ENCODE data around the gene GBF1.
"Not testable (repeated sequence)": the region's sequence is repeated elsewhere in the genome, so short reads cannot be mapped to it uniquely, and the experiment has no call there.

Gene GBF1

DNA sequence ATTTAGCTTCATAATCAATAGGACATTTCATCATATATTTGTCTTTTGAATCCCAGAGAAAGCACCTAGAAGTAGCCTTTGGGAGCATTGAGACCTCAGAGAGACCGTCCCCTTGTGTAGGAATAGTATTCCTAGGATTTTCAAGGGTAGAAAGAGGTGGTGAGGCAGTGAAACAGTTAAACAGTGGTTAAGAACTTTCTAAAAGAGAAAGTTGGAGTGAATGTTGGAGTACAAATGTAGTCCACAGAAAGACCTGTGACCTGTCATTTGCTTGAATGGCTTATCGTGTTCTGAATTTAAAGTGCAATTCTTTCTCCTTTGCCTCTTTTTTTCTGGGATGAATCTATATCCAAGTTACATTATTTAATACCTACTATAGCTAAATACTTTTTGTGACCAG, 30.0 kb downstream of the GBF1 start:
- DNase-seq: no peak

DNA sequence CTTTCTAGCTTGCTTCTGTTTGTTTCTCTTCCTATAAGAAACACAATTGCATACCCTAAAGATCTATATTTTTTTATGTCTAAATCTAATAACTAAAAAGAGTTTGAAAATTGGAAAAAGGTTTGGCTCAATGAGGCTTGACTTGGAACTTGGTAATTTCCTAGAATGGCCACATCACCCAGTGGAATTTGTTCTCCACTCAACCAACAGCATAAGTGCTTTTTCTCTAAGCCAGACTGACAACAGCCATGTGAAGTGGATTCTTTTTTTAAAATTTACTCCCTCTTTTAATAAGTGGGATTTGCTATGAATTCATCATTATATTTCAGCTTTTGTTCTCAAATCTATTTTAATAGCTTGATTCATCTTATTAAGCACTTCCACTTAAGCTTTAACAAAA, 33.8 kb downstream of the GBF1 start:
- no peak for DNase-seq

GRCh38 chr10:102280397-102281101, 35.2 kb downstream of the GBF1 start:
- peak; percentile 42 for DNase-seq

DNA sequence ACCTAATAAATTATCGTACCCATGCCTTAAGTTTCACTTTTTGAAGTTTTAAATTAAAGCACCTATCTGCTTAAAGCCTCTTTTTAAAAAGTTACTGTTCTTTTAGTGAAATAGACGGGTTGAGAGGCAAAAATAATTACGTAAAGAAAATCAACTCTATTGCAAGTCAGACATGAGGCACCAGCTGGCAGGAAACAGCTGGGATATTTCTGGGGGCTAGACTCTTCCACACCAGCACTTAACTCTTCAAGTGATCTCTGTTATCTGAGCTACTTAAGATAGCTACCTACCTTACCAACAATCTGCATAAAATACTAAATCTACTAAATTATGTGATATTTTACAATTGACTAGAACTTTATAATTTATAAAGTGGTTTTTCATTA, 35.8 kb downstream of the GBF1 start:
- DNase-seq: no peak

DNA sequence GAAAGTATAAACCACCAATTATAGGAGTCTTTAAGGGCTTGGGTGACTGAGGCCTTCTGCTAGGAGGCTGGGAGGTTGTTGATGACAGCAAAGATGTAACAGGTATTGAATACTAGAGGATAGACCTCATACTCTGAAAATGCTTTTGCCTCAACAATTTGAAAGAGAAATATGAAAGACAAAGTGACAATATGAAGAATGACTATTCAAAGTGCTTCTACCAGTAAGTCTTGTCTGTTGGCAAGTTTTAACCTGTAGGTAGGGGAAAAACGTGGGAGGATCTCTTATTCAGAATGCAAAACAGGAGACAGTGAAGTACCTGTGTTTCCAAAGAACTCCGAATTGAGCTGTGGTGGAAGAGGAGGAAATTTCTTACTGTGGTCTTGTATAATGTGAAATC, 38.2 kb downstream of the GBF1 start:
- DNase-seq: no peak

- DNase-seq: no peak
Measured at GRCh38 chr10:102283890-102284289, 38.6 kb downstream of the GBF1 start.

DNA sequence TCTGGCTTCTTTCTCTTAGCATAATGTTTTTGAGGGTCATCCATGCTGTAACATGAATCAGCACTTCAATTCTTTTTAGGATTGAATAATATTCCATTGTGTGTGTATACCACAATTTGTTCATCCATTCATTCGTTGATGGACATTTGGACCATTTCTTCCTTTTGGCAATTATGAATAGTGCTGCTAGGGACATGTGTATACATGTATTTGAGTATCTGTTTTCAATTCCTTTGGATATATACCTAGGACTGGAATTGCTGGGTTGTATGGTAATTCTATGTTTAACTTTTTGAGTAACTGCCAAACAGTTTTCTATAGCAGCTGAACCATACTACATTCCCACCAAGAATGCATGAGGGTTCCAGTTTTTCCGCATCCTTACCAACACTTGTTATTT, 39.2 kb downstream of the GBF1 start:
- DNase-seq: no peak

DNA sequence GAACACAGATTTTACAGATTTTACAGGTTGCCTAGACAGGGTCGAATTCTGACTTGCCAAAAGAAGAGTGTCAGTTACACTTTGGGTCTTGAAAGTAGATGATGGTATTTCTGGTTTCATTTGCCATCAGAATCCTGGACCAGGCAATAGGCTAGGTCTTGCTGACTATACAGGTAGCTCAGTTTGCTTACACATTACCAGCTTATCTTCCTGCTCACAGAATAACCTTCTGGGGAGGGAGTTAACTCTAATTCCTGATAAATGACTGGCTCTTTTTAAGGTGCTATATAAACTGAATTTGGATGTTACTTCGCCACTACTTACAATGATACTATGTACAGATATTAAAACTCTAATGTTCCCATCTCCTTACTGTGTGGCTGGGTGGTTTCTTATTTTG, 39.8 kb downstream of the GBF1 start:
- DNase-seq: no peak

DNA sequence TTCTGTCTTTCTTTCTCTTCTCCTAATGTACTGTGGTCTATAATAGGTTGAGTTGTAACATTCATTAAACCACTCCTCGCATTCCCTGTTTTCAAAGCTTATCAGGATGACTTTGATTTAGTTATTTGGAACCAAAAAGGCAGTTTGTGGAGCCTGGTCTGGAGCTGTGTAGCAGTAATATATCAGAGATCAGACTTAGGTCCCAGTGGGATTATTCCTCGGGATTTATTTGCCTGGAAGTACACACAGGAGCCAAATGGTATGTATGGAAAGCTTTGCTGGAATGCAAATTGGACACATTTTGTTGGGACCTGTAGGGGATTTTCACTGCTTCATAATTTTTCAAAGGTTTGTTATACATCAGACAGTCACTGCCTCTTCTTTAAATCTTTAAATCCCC, 40.9 kb downstream of the GBF1 start:
- no peak for DNase-seq

- no peak for DNase-seq
Measured at GRCh38 chr10:102287538-102287937, 42.2 kb downstream of the GBF1 start.

DNA sequence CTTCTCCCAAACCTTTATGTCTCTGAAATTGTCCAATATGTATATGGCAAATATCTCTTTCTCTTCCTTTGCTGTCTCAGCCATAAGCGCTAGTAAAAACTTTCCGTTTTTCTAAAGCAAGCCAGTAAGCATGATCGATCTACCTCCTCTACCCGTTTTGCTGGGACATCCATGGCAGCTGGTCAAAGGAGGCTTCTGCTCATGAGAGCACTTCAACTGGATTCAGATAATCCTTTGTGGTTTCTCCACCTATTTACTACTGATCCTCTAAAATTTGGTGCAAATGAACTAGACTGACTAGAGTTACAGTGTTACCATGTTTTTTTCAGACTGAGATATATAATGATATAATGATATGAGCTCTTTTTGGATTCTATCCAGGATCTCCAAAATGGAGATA, 42.7 kb downstream of the GBF1 start:
- DNase-seq: no peak

DNA sequence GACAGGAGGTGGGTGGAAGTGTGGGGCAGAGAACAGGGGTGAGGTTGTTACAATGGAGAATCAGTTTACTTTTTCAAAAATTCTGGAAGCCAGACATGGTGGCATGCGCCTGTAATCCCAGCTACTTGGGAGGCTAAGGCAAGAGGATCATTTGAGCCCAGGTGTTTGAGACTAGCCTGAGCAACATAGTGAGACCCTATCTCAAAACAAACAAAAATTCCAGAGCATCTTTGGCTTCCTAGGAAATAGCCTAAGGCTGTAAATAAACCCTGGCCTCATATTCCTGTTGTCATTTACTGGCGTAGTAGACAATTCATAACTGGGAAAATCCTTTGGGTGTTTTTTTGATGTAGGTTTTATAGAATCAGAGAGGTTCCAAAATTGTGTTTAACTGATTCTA, 44.0 kb downstream of the GBF1 start:
- no peak for DNase-seq

DNA sequence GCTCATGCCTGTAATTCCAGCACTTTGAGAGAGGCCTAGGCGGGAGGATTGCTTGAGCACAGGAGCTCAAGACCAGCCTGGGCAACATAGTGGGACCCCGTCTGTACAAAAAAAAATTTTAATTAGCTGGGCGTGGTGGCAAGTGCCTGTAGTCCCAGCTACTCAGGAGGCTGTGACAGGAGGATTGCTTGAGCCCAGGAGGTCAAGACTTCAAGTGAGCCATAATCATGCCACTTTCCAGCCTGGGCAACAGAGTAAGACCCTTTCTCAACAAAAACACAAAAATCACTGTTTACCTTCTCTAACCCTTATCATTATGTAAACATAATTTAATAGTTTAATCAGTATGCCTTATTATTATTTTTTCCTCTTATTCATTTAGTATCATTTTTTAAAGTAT, 44.5 kb downstream of the GBF1 start:
- no peak for DNase-seq

DNA sequence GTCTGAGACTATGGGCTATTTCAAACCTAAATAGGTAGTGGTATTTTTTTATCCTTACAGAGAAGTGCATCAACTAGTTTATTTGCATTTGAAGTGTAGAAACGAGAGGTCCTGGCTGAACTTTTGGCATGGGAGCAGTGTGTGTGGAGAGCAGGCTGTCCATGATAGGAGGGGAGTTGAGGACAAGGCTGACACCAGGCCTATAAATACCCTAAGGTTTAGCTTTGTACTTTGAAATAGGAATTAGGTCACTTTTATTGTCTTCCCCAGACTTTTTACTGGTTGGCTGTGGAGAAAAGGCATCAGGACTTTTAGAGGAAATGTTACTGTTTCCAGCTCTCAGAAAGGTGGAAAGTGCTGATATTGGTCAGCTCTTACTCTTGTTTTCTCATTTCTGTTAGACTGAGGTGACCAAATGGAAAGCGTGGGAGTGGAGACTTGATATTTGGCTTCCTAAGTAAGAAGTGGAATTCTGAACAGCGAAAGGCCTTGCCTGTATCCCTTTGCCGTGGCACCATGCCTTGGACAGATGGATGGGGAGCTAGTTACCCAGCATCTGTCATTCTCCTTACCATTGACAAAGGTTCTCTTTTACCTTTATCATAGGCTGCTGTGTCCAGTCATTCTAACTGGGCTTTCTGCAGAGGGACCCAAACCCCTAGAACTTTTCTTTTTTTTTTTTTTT, 46.0 kb downstream of the GBF1 start:
- no peak for DNase-seq

GRCh38 chr10:102297101-102297500, 51.8 kb downstream of the GBF1 start:
- no peak for DNase-seq

- no peak for DNase-seq
Measured at GRCh38 chr10:102298899-102299298, 53.6 kb downstream of the GBF1 start.

GRCh38 chr10:102299873-102300272, 54.5 kb downstream of the GBF1 start:
- DNase-seq: peak; percentile 63

- peak; percentile 81 for DNase-seq
Measured at GRCh38 chr10:102300278-102300843, 55.0 kb downstream of the GBF1 start.

- DNase-seq: not testable (repeated sequence)
Measured at GRCh38 chr10:102300912-102301311, 55.6 kb downstream of the GBF1 start.

DNA sequence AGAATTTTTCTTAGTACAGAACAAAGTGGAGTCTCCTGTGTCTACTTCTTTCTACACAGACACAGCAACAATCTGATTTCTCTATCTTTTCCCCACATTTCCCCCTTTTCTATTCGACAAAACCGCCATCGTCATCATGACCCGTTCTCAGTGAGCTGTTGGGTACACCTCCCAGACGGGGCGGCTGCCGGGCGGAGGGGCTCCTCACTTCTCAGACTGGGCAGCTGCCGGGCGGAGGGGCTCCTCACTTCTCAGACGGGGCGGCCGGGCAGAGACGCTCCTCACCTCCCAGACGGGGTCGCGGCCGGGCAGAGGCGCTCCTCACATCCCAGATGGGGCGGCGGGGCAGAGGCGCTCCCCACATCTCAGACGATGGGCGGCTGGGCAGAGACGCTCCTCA, 56.0 kb downstream of the GBF1 start:
- DNase-seq: not testable (repeated sequence)

- DNase-seq: no peak
Measured at GRCh38 chr10:102302611-102303010, 57.3 kb downstream of the GBF1 start.

DNA sequence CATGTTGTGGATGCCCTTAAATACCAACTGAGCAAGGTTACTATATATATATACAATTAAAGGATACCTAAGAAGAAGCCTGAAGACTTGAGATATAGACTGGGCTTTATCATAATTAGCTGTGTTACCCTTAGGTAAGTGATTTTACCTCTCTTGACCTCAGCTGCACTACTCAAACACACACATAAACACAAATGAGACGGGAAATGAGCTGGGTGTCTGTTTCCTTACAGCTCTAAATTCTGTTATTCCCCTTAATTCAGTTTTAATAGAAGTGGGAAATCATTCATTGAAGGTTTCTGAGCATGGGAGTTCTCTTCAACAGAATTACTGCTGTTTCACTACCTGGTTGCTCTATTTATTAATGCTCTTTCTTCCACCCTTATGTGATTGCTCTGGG, 60.7 kb downstream of the GBF1 start:
- DNase-seq: no peak

DNA sequence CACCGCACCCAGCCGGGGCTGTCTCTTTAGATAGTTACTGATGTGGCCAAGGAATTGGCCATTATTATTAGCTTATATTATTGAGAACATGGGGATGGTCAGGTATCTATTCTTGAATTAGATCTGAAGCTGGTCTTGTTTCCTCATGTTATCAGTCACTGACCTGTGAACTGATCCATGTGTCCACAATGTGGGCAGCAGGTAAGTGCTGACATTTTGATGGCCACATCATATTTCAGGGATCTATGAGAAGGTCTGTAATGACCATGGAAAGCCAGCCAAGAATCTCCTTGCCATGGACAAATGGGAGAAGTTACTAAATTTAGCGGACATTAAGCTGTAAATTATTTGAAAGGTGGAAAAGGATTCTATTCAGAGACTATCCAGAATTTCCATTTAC, 61.4 kb downstream of the GBF1 start:
- DNase-seq: no peak

DNA sequence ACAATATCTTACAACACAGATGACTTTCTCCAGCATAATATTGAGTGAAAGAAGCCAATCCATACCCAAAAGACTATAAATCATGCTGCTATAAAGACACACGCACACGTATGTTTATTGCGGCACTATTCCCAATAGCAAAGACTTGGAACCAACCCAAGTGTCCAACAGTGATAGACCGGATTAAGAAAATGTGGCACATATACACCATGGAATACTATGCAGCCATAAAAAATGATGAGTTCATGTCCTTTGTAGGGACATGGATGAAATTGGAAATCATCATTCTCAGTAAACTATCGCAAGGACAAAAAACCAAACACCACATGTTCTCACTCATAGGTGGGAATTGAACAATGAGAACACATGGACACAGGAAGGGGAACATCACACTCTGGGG, 63.0 kb downstream of the GBF1 start:
- DNase-seq: not testable (repeated sequence)
